GM19099 (cell line): ENCODE results near the gene PHIP.

ENCODE experiments used
- POLR2A ChIP-seq: IDR thresholded peaks from 3 replicates; pipeline ENCODE4 v1.6.1; 2011; ENCODE audit warnings: low read depth; ENCODE audit not compliant: insufficient read length; ENCODE audit errors: extremely low read depth

PHIP gene

GRCh38 chr6:78925317-78925716 lies 152.7 kb downstream of the PHIP start:
- TF ChIP-seq POLR2A = no peak

- TF ChIP-seq POLR2A = no peak
Observed at GRCh38 chr6:78917788-78918187, 160.3 kb downstream of the PHIP start.

- no peak for TF ChIP-seq POLR2A
Observed at GRCh38 chr6:78916411-78916810, 161.6 kb downstream of the PHIP start.

- no peak for TF ChIP-seq POLR2A
Observed at GRCh38 chr6:78911218-78911940, 166.7 kb downstream of the PHIP start.

- no peak for TF ChIP-seq POLR2A
Observed at GRCh38 chr6:78910591-78911171, 167.4 kb downstream of the PHIP start.

- TF ChIP-seq POLR2A = no peak
Observed at GRCh38 chr6:78910010-78910409, 168.0 kb downstream of the PHIP start.

GRCh38 chr6:78909391-78909790 lies 168.7 kb downstream of the PHIP start:
- no peak for TF ChIP-seq POLR2A

GRCh38 chr6:78908621-78909020 lies 169.4 kb downstream of the PHIP start:
- TF ChIP-seq POLR2A = no peak

- TF ChIP-seq POLR2A = no peak
Observed at GRCh38 chr6:78896227-78896626, 181.8 kb downstream of the PHIP start.
